Fibroblast of skin of abdomen (primary cell): ENCODE results near the gene GRIK4.

Source experiments
- DNase-seq: peaks from one replicate; pipeline ENCODE4 v3.0.0-alpha.2; 2013

GRIK4 gene

GRCh38 chr11:120548682-120549209 lies 37.2 kb downstream of the GRIK4 start:
- DNase-seq, result no peak

GRCh38 chr11:120549346-120549745 lies 37.8 kb downstream of the GRIK4 start:
- no peak for DNase-seq

GRCh38 chr11:120550007-120550406 lies 38.5 kb downstream of the GRIK4 start:
- DNase-seq, result no peak

DNA sequence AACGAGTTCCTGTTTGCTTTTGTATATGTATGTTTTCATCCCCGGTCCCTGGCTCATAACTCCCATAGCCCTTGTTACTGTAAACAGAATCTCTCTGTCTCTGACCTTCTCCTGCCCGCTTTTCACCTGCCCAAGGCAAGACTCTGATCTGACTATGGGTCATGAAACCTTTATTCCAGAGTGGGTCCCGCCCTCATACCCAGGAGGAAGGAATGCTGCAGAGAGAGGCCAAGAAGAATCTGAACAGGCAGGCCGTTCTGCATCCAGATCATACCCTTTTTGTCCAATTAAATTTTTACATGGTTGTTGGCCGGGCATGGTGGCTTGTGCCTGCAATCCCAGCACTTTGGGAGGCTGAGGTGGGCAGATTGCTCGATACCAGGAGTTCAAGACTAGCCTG lies 39.6 kb downstream of the GRIK4 start:
- DNase-seq, result no peak

DNA sequence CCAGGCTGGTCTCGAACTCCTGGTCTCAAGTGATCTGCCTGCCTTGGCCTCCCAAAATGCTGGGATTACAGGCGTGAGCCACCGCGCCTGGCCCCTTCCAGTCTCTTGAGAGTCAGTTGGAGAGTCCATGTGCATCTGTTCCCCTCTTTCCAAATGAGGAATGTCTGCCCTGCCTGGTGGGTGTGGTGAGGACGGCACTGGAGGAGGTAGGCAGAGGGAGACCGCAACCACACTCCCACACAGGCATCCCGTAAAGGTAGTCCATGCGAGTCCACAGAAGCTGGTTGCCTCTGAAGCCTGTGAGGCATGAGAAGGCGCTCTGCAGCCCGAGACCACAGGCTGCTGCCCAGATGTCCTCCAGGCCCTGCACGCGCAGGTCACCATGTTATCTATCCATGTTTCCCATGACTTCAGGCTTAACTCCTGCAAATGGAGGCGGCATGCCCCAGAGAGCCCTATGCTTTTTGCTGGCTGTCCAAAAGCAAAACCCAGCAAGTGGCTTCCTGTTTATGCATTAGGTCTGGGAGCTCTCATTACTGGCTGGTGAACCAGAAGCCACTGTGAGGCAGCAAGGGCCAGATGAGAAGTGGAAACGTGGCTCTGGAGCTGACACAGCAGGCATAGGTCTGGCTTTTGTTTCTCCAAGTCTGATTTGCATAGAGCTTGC lies 43.4 kb downstream of the GRIK4 start:
- DNase-seq, result no peak

DNA sequence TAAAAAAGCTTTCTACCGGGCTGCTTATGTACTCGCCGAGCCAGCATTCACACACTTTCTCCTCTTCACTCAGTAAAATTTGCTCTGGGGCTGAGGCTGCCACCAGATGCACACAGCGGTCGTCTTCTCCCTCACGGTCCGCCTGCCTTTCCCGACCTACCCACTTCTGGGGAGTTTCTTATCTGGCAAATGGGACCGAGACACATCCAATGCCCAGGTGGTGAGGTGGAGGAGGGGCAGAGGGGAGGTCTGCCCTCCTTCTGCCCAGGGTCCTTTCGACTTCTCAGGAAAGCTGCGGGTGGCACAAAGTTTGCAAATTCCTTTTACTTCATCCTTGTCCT lies 43.9 kb downstream of the GRIK4 start:
- DNase-seq, result no peak

DNA sequence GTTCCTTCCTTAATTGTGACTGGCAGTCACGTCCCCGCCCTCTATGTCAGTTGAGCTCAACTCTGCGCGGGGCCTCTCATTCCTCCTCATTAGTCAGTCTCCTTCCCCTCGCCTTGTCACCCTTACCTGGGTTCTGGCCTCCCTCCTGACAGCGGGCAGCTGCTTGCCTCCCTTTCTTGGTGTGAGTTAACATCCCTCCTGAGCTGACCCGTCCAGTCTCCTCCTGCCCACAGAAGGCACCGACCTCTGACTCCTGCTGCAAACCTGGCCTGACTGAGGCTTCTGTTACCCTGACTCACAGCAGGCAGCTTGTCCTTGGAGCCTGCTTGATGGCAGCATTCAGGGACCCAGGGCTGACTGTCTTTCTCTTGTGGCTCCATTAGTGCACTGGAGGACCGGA lies 45.2 kb downstream of the GRIK4 start:
- no peak for DNase-seq

DNA sequence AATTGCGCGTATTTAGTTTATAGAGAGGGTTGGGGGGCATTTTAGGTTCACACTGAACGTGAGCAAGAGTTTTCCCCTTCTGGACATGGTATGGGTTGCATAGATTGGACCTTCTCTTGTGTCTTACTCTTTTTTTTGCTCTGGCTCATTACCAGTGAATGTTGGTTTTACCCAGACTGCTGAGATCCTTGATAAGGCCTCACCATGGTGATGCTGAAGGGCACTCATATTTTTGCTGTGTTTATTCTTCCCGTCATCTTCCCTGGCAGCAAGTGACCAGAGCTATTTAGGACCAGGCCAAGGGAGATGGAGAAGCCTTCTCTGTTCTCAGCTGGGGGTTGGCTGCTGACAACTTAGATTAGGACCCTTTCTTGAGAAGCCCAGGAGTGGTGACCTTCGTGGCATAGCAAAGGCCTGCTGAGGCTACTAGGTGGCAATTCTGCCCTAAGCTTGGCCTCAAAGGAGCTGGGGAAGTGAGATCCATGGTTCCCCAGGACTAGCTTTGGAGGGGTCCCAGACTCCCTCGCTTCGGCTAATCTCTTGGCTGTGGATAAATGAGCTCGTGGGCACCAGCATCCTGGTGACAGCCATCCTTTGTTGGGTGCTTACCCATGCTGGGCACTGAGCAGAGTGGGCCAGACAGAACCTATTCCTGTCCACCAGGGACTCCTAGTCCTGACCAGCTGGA lies 47.3 kb downstream of the GRIK4 start:
- DNase-seq, result no peak

- no peak for DNase-seq
Observed at GRCh38 chr11:120561286-120561685, 49.7 kb downstream of the GRIK4 start.

DNA sequence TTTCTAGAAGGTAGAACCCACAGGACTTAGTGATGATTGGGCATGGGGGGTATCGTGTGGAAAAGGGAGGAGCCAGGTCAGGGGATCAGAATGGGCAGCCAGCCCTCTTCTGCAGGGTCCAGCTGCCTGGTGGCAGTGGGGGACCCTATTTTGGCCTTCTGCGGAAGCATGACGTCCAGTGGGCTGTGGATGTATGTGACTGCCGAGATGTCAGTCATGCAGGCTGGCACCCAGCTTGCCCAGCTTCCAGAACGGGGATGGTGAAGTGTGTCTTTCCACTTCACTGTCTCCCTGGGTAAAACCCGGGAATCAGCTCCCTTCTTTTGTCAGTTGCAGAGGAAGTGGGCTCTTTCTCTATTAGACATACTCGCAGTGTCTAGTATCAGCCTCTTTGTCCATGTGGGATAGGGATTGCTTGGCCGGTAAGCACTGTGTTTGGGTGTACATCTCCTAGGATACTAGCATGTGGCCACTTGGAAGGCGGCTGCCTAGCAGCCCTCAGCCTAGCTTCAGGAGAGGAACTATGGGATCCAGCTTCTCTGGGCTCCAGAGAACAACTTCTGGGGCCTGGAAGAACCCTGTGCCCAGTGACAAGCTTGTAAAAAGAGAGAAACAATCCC lies 51.4 kb downstream of the GRIK4 start:
- DNase-seq, result no peak

DNA sequence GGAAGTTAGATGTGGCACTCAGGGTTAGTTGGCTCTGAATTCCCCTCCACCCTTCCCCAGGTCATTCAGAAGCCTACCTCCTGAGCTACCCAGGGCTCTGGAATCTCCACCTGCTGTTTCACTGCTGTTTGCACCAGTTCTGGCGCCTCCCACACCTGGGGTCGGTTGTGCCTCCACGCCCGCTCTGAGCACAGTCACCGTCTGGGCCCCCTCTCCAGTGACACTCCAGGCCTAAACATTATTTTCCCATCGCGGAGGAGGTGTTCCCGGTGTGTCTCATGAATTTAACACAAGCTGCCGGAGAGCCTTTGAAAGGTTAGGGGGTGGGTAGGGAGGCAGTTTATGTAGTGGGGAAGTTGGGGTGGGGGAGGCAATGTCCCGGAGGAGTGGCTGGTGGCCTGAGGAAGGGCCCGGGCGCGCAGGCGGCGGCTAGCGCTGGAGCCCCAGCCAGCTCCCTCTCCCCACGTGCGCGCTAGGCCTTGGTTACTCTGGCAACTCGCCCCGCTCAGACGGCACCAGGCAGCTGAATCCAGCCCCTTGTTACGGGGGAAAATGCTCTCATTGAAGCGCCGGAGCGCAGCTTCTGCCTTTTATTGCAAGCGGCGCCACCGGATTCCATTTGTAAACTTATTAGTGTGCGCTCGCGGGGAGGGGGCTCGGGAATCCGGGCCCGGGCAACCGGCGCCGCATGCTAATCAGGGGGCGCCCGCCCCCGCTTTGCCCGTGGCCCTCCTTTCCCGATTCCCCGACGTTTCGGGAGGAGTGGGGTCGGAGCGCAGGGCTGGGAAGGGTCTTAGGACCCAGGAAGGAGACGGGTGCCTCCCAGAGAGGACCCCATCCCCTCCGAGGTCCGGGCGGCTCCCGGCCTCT lies 52.4 kb downstream of the GRIK4 start:
- DNase-seq, result no peak

GRCh38 chr11:120564573-120565311 lies 53.2 kb downstream of the GRIK4 start:
- DNase-seq, result no peak

DNA sequence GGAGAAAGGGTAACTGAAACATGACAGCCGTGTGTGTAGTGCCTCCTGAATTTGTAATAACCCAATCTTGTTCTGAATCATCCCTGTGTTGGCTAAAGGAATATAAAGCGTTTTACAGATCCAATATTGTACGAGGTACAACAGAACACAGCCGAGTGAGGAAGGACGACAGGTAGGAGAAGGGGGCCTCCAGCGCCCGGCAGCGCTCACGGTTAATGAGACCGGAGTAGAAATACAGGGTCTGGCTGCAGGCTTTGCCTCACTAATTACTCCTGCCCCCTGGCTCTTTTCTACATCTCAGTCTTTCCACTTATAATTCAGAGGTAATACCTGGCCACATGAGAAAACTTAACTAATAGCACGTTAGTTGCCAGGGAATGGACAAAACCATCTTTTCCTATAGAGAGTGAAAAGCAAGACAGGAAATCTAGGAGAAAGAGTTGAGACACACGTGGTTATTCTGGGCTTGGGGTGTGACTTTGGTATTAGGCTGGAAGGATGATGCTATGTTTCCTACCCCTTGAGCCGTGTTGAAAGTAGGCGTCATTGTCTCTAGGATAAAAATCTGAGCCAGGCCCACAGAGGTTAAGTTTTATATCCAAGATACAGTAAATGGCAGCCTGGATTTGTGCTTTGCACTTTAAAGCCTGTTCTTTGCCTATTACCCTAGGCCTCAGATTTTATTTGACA lies 54.1 kb downstream of the GRIK4 start:
- no peak for DNase-seq

GRCh38 chr11:120566176-120566575 lies 54.6 kb downstream of the GRIK4 start:
- no peak for DNase-seq

DNA sequence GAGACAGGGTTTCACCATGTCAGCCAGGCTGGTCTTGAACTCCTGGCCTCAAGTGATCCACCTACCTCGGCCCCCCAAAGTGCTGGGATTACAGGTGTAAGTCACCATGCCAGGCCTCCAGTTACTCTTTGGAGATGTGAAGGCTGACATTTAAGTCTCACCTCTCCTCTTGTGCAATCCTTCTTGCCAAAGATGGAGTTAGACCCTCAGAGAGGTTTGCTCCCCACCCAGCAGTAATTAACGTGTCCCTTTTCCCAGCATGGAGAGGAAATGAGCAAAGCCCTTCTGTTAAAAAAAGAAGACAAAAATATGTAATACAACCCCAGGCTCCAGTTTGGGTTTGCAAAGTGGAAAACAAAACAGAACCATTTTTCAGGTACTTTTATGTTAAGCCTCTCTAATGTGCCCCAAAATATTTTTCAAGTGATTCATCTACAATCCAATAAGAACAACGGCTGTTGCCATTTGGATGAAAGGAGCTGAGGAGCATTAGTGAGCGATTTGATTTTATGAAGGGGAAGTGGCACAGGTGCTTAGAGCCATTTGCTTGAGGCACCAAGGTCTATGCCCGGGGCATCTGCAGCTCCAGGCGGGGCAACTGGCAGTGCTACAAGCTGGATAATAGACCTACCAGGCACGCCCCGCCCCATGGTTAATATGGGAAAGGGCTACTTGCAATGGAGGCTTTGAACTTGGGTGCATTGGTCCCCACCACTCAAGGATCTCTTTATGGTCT lies 57.2 kb downstream of the GRIK4 start:
- no peak for DNase-seq

GRCh38 chr11:120569861-120570260 lies 58.3 kb downstream of the GRIK4 start:
- DNase-seq, result no peak

DNA sequence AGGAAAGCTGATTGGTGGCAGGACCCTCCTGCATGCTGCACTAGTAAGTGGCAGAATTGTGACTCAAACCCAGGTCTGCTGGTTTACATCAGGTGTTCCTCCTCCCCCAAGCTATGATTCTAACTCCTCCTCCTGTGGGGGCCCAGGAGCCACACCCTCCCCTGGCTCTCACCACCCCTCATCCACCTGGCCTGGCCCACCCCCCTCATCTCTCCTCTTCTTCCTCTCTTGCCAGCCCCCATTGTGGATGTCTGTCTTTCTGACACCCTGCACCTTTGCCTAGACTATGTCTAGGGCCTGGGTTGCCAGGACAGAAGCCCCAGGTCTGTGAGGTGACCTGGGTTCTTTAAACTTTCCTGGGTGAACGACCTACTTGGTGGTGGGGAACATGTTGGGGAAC lies 59.9 kb downstream of the GRIK4 start:
- no peak for DNase-seq

DNA sequence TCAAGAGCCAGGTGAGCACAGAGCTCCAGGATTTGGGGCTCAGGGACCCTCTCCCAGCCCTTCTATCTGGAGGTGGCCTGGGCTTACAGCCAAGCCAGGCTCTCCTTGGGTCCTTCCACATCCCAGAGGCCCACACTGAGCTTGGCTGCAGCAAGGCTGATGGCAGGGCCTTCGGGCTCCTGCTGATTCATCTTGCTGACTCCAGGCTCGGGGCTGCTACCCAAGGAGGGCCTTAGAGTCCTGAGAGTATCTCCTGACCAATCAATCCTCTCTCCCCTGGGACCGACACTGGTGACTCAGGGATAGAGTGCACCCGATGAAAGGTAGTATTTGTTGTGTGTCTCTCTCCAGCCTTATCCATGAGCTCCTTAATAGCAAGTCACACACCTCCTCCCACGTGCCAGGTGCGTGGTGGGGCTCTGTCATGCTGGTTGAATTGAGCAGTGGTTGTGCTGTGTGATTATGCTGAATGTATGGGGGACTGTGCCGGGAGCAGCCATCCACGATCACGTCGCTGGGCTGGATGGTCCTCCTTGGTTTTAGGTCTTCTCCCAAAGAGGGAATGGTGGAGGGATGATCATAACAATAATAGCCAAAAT lies 62.3 kb downstream of the GRIK4 start:
- no peak for DNase-seq

DNA sequence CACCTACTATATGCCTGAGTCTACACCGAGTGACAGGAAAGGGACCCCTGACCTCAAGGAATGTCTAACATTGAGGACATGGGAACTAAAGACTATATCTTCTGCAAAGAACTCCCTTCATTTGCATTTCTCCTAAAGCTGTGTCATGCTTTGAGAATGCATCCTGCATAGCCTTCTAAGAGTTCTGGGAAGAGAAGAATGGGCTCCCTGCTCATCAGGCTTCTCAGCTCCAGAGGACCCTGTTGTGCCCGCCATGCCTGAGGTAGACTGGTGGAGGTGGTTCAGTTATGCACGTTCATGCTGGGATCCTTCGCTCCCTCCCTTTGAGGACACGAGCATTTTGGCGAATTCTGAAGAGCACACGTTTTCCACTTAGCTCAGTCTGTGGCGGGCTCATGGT lies 63.3 kb downstream of the GRIK4 start:
- DNase-seq, result no peak

GRCh38 chr11:120575461-120575860 lies 63.9 kb downstream of the GRIK4 start:
- no peak for DNase-seq

DNA sequence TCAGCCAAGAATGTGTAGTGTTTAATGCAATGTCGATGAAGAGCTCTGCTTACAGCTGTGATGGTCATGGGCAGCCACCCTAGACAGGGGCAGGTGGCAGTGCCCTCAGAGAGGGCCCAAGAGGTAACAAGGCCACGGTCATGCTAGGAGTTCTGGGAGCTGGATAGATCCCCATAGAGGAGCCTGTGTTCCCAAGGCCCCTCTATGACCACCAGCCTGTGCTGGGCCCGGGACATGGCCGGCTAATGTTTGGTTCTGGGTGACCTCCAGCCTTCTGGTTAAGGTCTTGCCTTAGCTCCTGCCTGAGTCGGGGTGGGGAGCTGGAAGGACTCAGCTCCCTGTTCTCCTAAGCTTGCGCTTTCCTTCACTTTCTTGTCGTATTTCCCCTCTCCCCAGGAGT lies 65.1 kb downstream of the GRIK4 start:
- no peak for DNase-seq
